HG03139 (cell line): ENCODE measurements around the gene ABCB4.
"Not testable (repeated sequence)": the region's sequence is repeated elsewhere in the genome, so short reads cannot be mapped to it uniquely, and the experiment has no call there.

Experiments
- ATAC-seq: cut with Tn5 transposase; IDR thresholded peaks from one replicate; pipeline ENCODE4 v1.9.1; 2021; ENCODE audit not compliant: unreplicated experiment

The ABCB4 gene

GRCh38 chr7:87476179-87476557 lies 688 bp upstream of the ABCB4 start:
- no peak for ATAC-seq

GRCh38 chr7:87474533-87475358 lies 734 bp downstream of the ABCB4 start:
- peak; percentile 69 for ATAC-seq

- peak; percentile 0 for ATAC-seq
These were observed 1.5 kb downstream of the ABCB4 start for GRCh38 chr7:87473986-87474385.

GRCh38 chr7:87473192-87473591 lies 2.3 kb downstream of the ABCB4 start:
- no peak for ATAC-seq

- no peak for ATAC-seq
These were observed 4.0 kb downstream of the ABCB4 start for GRCh38 chr7:87471473-87471872.

GRCh38 chr7:87469204-87469603 lies 6.3 kb downstream of the ABCB4 start:
- ATAC-seq, result not testable (repeated sequence)

GRCh38 chr7:87465534-87465880 lies 10.0 kb downstream of the ABCB4 start:
- ATAC-seq, result not testable (repeated sequence)

GRCh38 chr7:87464830-87465533 lies 10.5 kb downstream of the ABCB4 start:
- ATAC-seq, result not testable (repeated sequence)

GRCh38 chr7:87463982-87464381 lies 11.5 kb downstream of the ABCB4 start:
- ATAC-seq, result no peak

- not testable (repeated sequence) for ATAC-seq
These were observed 15.0 kb downstream of the ABCB4 start for GRCh38 chr7:87460444-87460843.

- no peak for ATAC-seq
These were observed 15.5 kb downstream of the ABCB4 start for GRCh38 chr7:87459941-87460340.

- no peak for ATAC-seq
These were observed 17.3 kb downstream of the ABCB4 start for GRCh38 chr7:87458148-87458547.

- no peak for ATAC-seq
These were observed 19.2 kb downstream of the ABCB4 start for GRCh38 chr7:87456247-87456646.

GRCh38 chr7:87452279-87452678 lies 23.2 kb downstream of the ABCB4 start:
- no peak for ATAC-seq

GRCh38 chr7:87451187-87451586 lies 24.3 kb downstream of the ABCB4 start:
- ATAC-seq, result no peak

- no peak for ATAC-seq
These were observed 24.8 kb downstream of the ABCB4 start for GRCh38 chr7:87450706-87451105.

- ATAC-seq, result no peak
These were observed 27.1 kb downstream of the ABCB4 start for GRCh38 chr7:87448388-87448787.

- ATAC-seq, result no peak
These were observed 28.3 kb downstream of the ABCB4 start for GRCh38 chr7:87447116-87447635.

- ATAC-seq, result peak; percentile 90
These were observed 29.6 kb downstream of the ABCB4 start for GRCh38 chr7:87445897-87446296.

GRCh38 chr7:87435546-87435945 lies 39.9 kb downstream of the ABCB4 start:
- no peak for ATAC-seq

GRCh38 chr7:87432536-87432935 lies 42.9 kb downstream of the ABCB4 start:
- ATAC-seq, result no peak

GRCh38 chr7:87427288-87427687 lies 48.2 kb downstream of the ABCB4 start:
- ATAC-seq, result no peak
